HFFc6 (cell line): ENCODE measurements around the gene C9orf50. TPM values are rescaled to one million over a fixed set of nuclear protein-coding genes. Genes with fewer than 3 reads are reported as not detected.

ENCODE experiments used
- DNase-seq: peaks from one replicate; pipeline ENCODE4 v3.0.0-alpha.2; 2018
- H3K27ac Mint-ChIP-seq: 2 replicates; pipeline ENCODE4 v1.8.0; 2020; ENCODE audit warnings: mild to moderate bottlenecking, mixed read lengths
- H3K27me3 Mint-ChIP-seq: 2 replicates; pipeline ENCODE4 v1.8.0; 2021; ENCODE audit warnings: mild to moderate bottlenecking, moderate library complexity, mixed read lengths; ENCODE audit not compliant: insufficient read depth
- H3K36me3 Mint-ChIP-seq: 2 replicates; pipeline ENCODE4 v1.8.0; 2021; ENCODE audit warnings: low read depth, mixed read lengths
- H3K4me1 Mint-ChIP-seq: 2 replicates; pipeline ENCODE4 v1.8.0; 2020; ENCODE audit warnings: low read depth, mixed read lengths
- H3K4me3 Mint-ChIP-seq: 2 replicates; pipeline ENCODE4 v1.8.0; 2020; ENCODE audit warnings: mild to moderate bottlenecking, moderate library complexity, mixed read lengths
- H3K9me3 Mint-ChIP-seq: 2 replicates; pipeline ENCODE4 v1.8.0; 2020; ENCODE audit warnings: mild to moderate bottlenecking, mixed read lengths
- total RNA-seq, 6 experiments: library from RNA; stranded (reverse); fragmentation: NEBNext Ultra II Directional; extraction: Animal tissue kit (Norgen Biotek cat#: 25700); gene quantifications; 2 replicates in 1 of 6; 3 replicates in 5 of 6; pipeline ENCODE4 v1.2.3, GENCODE V29; 2021
- TF ChIP-seq, protein P1 (sequence below): fragments of 200-600 bp; sonication (generic); IDR thresholded peaks from 2 replicates; pipeline ENCODE4 v1.5.0; 2021; ENCODE audit warnings: antibody characterized with exemption, mild to moderate bottlenecking

Gene C9orf50
- total RNA-seq, 6 experiments from 2014 or later, result 0.14 to 0.20 TPM; not detected in 4

DNA sequence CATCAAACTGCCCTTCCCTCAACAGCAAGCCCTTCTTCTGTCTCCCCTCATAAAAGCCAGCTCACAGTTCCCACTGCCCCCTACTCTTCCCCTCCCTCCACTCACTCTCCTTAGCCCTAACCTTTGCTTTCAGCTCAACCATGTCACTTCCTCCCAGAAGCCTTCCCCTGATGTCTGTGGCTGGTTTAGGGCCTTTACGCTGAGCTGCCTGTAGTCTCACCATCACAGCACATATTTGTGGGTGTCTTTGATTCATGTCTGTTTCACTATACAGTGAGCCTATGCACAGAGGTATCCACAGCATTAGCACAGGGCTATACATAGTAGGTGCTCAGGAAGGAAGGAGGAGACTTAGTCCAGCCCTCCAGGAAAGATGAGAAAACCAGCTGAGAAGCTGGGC lies 34.7 kb downstream of the C9orf50 start:
- H3K36me3 Mint-ChIP-seq, result no peaks in the 10 kb centered on the region
- no peak overlapping the region for H3K4me3 Mint-ChIP-seq
- no peak for DNase-seq
- TF ChIP-seq, protein P1, sequence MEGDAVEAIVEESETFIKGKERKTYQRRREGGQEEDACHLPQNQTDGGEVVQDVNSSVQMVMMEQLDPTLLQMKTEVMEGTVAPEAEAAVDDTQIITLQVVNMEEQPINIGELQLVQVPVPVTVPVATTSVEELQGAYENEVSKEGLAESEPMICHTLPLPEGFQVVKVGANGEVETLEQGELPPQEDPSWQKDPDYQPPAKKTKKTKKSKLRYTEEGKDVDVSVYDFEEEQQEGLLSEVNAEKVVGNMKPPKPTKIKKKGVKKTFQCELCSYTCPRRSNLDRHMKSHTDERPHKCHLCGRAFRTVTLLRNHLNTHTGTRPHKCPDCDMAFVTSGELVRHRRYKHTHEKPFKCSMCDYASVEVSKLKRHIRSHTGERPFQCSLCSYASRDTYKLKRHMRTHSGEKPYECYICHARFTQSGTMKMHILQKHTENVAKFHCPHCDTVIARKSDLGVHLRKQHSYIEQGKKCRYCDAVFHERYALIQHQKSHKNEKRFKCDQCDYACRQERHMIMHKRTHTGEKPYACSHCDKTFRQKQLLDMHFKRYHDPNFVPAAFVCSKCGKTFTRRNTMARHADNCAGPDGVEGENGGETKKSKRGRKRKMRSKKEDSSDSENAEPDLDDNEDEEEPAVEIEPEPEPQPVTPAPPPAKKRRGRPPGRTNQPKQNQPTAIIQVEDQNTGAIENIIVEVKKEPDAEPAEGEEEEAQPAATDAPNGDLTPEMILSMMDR, result no peak
- H3K27ac Mint-ChIP-seq, result no peak overlapping the region
- peaks cover 2% of the 10 kb centered on the region; the same call in 1 of the 2 replicates for H3K27me3 Mint-ChIP-seq
- H3K9me3 Mint-ChIP-seq, result no peaks in the 10 kb centered on the region
- peaks cover 8% of the 10 kb centered on the region for H3K4me1 Mint-ChIP-seq

DNA sequence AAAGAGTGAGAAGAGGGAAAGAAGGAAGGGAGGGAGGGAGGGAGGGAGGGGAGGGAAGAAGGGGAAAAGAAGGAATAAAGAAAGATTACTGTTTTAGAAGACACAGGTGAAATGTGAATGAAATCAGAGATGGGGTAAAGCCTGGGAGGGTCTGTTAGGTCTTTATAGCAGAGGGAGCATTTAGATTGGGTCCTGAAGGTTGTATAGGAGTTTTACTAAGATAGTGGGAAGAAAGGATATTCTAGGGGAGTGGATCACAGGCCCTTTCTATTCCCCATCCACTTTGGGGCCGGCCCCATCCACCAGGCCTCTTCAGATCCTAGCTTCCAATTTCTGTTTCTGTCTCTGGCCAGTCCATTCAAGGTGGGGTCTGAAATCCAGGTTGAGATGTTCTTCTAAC lies 35.5 kb downstream of the C9orf50 start:
- Mint-ChIP-seq H3K36me3 (no peaks in the 10 kb centered on the region), H3K4me1 (peaks cover 8% of the 10 kb centered on the region), H3K9me3 (no peaks in the 10 kb centered on the region), H3K4me3 (no peak overlapping the region), H3K27me3 (peaks cover 2% of the 10 kb centered on the region; the same call in 1 of the 2 replicates), H3K27ac (no peak overlapping the region)
- TF ChIP-seq, protein P1, result no peak
- no peak for DNase-seq

DNA sequence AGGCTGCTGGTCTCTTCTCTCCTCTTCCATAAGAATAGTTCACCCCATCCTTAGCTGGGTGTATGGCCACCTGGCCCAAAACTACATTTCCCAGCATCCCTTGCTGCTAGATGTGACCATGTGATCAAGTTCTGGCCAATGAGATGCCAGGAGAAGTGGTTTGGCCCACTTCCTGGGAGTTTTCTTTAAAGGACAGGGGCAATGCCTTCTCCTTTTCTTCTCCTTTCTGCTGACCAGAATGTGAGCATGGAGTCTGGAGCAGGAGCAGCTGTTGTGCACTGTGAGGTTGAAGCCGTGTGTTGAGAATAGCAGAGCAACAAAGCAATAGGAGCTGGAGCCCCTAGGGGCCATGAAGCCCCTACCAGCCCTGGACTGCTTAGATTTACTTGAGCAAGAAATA lies 36.8 kb downstream of the C9orf50 start:
- Mint-ChIP-seq H3K4me3 (no peak overlapping the region), H3K27me3 (peaks cover 2% of the 10 kb centered on the region; the same call in 1 of the 2 replicates), H3K36me3 (no peaks in the 10 kb centered on the region), H3K9me3 (no peaks in the 10 kb centered on the region), H3K4me1 (peaks cover 8% of the 10 kb centered on the region), H3K27ac (peak overlapping the region; percentile 46)
- TF ChIP-seq, protein P1, result no peak
- peak; percentile 76 for DNase-seq

DNA sequence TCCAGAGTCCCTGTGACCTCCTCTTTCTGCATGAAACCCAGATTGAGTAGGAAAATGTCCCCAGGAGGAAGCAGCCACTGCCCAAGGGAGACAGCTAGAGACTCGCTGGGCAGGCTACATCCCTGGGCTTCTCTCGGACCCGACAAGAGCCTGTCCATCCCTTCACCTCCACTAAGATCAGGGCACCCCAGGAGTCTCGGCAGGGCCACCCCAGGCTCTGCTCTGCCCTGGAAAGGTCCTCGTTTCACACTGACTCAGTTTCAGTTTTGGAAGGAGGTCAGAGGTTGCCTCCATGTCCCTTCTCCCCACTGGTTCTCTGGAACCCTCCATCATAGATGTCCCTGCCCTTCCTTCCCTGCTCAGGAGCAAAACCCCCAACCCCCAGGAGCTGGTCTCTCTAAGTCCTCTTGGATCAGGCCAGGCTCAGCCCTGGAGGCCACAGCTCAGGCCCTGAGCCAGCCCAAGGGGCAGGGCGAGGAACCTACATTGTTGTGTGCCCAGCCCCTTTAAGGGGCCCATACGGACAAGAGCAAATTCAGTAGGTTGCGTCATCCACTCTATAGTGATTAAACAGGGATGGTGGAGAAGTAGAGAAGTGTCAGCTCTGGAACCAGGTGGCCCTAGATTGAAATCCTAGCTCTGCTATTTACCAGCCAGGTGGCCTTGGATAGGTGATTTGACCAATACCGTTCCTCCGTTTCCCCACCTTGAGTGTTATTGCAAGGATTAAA lies 37.4 kb downstream of the C9orf50 start:
- Mint-ChIP-seq H3K27me3 (peaks cover 2% of the 10 kb centered on the region; the same call in 1 of the 2 replicates), H3K36me3 (no peaks in the 10 kb centered on the region), H3K4me3 (no peak overlapping the region), H3K9me3 (no peaks in the 10 kb centered on the region), H3K27ac (no peak overlapping the region), H3K4me1 (peaks cover 8% of the 10 kb centered on the region)
- TF ChIP-seq, protein P1, result no peak
- DNase-seq, result no peak

DNA sequence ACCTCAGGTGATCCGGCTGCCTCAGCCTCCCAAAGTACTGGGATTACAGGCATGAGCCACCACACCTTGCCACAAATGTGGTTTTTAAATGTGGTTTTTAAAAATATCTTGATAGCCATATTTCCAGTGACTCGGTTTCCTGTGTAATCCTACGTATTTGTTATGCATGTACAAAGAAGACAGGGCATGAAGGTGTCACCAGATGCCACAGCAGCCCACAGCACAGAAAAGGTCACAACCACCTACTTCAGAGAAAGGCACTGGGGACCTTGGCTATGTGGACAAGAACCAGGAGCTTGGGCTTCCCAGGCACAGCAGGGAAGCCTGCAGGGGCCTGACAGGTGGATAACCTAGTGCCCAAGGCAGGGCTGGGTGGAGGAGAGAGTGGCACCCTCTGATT lies 38.0 kb downstream of the C9orf50 start:
- no peak overlapping the region for H3K4me3 Mint-ChIP-seq
- peaks cover 2% of the 10 kb centered on the region; the same call in 1 of the 2 replicates for H3K27me3 Mint-ChIP-seq
- no peak for DNase-seq
- H3K27ac Mint-ChIP-seq, result no peak overlapping the region
- TF ChIP-seq, protein P1, result no peak
- no peaks in the 10 kb centered on the region for H3K9me3 Mint-ChIP-seq
- H3K36me3 Mint-ChIP-seq, result no peaks in the 10 kb centered on the region
- H3K4me1 Mint-ChIP-seq, result peaks cover 8% of the 10 kb centered on the region
